Stimulated activated naive CD4-positive, alpha-beta T cell treated with Interleukin-2 at 50 U/mL for 16 hours (primary cell): ENCODE measurements around the gene ATAD3B.
"Not testable (repeated sequence)": the region's sequence is repeated elsewhere in the genome, so short reads cannot be mapped to it uniquely, and the experiment has no call there.

Experiments used
- DNase-seq: peaks from one replicate; lab custom pipeline; 2025; lab: John Stamatoyannopoulos, UW

Gene ATAD3B

GRCh38 chr1:1533176-1533893, 61.8 kb downstream of the ATAD3B start:
- not testable (repeated sequence) for DNase-seq

DNA sequence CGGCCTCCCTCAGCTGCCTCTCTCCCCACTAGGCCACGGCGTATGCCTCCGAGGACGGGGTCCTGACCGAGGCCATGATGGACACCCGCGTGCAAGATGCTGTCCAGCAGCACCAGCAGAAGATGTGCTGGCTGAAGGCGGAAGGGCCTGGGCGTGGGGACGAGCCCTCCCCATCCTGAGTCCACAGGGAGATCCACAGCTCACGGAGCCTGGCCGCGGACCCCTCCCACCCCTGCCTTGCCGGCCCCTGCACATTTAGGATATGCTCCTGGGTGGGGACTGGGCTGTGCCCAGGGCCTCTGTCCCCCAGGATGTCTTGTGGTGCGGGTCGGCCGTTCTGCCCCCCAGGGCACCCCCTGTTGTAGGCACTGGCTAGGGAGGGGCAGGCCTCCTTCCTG, 62.3 kb downstream of the ATAD3B start:
- DNase-seq = not testable (repeated sequence)

GRCh38 chr1:1534401-1535154, 63.0 kb downstream of the ATAD3B start:
- no peak for DNase-seq

DNA sequence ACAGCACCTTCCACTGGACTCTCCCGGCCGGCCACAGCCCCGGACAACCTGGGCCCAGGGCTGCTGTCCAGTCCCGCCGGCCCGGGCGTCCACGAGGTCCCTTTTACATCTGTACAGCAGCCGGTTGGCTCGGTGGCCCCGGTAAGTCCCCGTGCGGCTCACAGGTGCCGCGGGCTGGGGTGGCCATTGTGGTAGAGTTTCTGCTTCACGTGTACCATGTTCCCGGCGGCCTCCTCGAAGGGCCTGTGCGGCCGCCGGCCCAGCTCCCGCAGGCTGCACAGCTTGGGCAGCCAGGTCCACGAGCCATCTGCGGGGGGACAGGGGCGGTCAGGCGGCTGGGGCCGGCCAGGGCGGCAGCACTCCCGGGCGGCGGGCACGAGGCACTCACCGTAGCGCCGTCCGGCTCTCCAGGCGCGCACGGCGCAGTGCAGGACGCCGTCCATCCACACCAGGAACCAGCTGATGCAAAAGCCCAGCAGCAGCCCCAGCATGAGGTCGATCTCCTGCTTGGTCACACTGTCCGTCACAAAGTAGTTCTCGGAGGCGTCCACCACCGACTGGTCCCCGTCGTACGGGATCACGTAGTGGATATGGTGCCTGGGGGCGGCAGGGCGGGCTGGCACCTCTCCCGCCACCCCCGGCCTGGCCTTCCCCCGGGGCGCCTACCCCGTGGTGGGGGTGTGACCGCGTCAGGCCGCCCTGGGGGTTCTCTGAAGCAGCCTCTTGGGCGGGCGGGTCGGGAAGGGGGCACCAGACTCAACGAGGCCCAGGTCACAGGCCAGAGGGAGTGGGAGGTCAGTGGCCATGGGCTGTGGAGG, 63.8 kb downstream of the ATAD3B start:
- no peak for DNase-seq

DNA sequence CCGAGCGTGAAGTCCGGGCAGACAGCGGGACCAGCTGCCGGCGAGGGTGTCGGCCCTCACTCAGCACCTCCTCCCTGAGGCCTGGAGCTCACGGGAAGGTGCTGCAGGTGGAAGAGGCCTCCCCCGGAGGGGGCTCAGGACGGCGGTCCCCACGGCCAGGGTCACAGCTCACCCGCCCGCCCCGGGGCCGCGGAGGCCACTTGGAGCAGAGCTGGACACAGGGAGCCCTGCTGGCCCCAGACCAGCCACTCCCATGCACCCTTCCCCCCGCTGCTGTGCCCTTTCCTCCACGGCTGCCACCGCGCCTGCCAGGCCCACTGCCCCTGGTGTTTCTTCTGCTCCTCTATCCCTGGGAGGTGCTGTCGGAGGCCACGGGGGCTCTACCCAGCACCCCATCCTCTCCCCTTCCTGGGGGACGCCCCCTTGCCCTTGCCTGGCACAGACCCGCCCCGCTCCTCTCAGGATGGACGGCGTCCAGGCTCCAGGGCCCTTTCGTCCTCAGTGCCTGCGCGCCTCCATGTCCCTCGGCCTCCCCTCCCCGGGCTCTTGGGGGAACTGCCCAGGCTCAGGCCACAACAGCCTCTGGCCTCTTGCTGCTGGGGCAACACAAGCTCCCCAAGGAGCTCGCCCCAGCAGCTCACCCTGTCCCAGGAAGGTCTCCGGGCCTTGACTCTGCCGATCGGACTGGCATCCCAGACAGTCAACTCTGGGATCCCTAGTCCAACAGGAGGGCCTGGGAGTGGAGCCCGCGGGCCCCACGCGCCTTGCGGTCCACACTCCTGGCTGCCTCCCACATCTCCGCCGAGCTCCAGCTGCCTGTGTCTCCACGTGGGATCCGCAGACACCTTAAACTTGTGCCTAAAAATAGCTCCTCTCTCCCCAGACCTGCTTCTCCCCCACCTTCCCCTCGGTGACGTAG, 64.7 kb downstream of the ATAD3B start:
- no peak for DNase-seq

GRCh38 chr1:1536938-1537546, 65.5 kb downstream of the ATAD3B start:
- DNase-seq = no peak

GRCh38 chr1:1537626-1538250, 66.2 kb downstream of the ATAD3B start:
- DNase-seq = no peak

GRCh38 chr1:1538334-1538733, 66.8 kb downstream of the ATAD3B start:
- no peak for DNase-seq

- no peak for DNase-seq
These were observed 67.4 kb downstream of the ATAD3B start for GRCh38 chr1:1538989-1539309.

- DNase-seq = no peak
These were observed 67.9 kb downstream of the ATAD3B start for GRCh38 chr1:1539310-1540089.

- DNase-seq = peak; percentile 35
These were observed 68.7 kb downstream of the ATAD3B start, which contains the start of gene TMEM240 for GRCh38 chr1:1540090-1540817. TSS of gene TMEM240 (minus strand) at chr1:1540624. CDS start at chr1:1540346, 278 bp downstream.

DNA sequence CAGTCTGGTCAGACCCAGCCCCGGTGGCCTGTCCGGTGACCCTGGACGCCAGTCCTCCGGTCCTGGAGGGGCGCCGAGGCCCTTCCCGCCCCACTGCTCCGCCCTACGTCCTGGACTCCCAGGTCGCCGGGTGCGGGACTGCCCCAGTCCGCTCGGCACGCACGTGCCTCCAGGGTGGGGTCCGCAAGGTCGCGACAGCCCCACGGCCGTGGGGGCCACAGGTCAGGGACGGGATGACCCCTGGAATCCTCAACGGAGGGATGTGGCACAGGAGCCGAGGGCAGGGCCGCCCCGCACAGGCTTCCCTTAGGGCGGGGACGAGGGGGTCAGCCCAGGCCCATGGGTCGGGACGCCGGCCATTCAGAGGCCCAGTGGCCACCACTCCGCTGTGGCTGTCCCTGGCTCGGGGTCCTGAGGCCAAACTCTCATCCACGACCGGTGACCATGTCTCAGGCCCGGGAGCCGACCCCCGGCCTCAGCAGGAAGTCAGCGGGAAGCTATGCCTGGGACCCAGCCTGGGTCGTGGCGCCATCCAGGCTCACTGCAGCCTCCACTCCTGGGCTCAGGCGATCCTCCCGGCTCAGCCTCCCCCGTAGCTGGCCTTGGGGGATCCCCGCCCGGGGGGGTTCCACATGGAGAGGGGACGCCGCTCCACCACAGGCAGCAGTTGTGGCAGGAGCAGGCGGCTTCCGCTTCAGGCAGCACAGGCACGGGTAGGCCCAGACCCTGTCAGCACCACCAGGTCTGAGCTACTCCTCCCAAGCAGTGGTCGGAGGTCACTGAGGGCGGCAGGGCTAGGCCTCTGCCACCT, 69.5 kb downstream of the ATAD3B start:
- no peak for DNase-seq

DNA sequence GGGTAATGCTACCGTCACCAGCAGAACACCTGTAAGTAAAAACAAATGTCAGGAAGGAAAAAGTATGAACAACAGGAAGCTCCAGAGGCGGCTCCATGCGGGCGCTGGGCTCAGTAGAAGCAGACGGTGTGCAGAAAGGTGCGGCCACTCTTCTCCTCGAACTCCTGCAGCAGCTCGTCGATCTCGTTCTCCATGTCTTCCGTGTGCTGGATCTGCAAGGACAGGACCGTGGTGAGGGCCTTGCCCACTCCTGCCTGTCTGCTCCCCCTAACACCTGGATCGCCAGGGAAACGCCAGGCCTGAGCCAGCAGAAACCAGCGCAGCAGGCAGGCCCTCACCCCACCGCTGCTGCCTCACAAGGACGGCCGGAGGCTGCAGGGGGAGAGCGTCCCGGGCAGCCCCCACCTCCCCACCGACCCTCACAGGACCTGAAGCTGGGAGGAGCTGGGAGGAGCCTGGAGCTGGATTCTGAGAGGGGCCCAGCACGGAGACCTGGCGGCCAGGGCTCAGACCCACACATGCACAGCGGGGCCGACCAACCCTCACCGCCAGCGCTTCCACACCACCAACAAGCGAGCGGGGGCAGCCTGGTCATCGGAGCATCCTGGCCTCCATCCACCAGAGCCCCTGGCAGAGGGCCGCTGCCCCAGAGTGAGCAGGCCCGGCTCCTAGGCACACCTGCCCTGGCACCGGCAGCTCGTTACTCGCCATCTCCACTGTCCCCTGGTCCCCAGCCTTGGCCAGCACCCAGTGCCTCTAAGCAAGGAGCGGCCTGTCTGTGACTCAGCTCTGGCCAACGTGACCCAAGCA, 70.6 kb downstream of the ATAD3B start:
- no peak for DNase-seq

DNA sequence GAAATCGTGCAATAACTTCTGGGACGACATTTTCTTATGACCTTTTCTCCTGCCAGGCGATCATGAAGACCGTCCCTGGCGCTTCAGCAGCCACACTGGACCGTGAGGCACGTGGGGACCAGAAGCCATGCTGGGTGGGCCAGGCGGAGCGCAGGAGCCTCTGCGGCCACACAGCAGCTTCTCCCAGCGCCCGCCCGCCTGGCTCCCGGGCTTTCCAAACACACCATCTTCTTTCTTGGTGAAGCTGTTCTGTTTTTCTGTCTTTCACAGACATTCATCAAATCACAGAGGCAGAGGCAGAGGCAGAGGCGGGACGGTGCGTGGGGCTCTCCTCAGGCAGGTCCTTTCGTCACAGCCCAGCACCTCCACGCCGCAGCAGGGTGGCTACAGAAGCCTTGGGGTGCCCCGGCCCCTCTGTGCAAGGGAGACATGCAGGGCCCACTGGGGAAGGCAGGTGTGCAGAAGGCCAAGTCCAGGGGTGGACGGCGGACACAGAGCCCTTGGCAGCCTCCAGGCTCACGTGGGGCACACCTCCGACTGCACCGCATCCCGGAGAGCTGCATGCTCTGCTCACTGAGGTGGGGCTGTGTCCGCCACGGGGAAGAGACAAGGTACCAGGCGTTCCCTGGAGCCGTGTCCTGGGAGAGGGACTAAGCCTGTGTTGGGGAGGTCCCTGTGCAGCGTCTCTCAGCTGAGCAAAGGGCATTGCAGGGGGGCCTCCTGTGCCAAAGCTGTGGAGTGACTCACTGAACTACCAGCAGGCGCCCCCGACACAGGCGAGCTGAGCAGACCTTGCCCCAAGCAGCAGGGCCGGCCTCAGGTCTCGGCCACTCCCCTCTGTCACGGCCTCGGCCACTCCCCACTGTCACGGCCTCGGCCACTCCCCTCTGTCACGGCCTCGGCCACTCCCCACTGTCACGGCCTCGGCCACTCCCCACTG, 71.5 kb downstream of the ATAD3B start:
- no peak for DNase-seq

DNA sequence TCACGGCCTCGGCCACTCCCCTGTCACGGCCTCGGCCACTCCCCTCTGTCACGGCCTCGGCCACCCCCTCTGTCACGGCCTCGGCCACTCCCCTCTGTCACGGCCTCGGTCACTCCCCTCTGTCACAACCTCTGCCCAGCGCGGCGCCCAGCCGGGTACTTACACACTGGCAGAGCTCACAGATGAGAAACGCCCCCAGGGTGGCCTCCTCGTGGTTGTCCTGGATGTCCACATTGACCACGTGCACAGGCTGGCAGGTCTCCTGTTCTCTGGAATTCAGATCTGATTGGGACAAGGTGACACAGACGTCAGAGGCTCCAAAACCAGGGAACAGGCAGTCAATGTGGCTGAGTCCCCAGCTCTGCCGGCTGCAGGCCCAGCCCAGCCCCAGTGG, 72.1 kb downstream of the ATAD3B start:
- DNase-seq = no peak

GRCh38 chr1:1544544-1544943, 73.0 kb downstream of the ATAD3B start:
- no peak for DNase-seq
